ENCODE data around the gene RTN4R. TPM values are rescaled to one million over a fixed set of nuclear protein-coding genes. Genes with fewer than 3 reads are reported as not detected.

The RTN4R gene
- total and polyA plus RNA-seq, 2 of the 13 experiments (the other 11 are each of a cell fraction or from before 2014, with no cell fraction given), result 0.22 to 0.77 TPM

DNA sequence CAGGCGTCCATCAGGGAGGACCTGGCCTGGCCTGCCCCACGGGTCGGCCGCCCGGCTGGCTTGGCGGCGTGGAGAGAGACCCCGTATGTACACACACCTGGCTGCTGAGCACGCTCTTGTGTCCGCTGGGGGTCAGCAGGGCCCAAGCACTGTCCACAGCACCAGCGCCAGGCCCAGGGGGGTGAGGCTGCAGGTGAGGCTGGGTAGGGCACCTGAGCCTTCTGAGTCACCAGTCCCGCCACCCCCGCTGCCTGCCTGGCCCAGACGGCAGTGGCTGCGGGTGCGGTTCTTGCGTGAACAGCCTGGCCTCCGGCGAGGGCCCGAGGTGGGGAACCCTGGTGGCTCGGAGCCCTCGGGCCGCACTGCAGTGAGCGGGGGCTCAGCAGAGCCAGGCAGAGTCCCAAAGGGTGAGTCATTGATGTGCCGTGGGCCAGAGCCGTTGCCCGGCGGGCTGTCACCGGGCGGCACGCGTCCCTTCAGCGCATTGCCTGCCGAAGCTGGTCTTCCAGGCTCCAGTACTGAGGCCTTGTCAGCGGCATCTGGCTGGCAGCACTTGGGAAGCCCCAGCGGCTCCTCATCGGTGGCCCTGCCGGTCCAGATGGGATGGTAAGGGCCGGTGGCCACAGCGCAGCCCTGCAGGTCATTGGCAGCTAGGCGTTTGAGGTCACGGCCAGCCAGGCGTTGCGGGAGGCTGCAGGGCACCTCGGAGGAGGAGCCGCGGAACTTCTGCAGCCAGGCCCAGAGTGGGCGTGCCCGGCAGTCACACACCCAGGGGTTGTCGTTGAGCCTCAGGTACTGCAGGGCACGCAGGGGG is 26.3 kb downstream of the RTN4R start:
- no peak for DNase-seq (ENCODE audit: low spot score)
- Histone ChIP-seq H3K9me3 (ENCODE audit: low read length) (no peaks in the 10 kb centered on the region), H3K27me3 (ENCODE audit: control insufficient read depth in 1 of 2, insufficient read depth in 2 of 2, low read length in 2 of 2) (peaks cover 8 to 75% of the 10 kb centered on the region in 2 experiments; a peak in 4 of 5 replicates), H3K4me2 (ENCODE audit: low read depth, low read length) (no peak overlapping the region), H3K4me1 (ENCODE audit: insufficient read depth, low read length) (0 out of 2 replicates have a peak, but pooled peaks cover 5% of the 10 kb centered on the region), H3K79me2 (ENCODE audit: insufficient read depth, low read length) (no peaks in the 10 kb centered on the region), H2AFZ (ENCODE audit: low read length) (no peak overlapping the region), H3K9ac (ENCODE audit: insufficient read depth, low read depth, low read length) (no peak overlapping the region), H3K27ac (ENCODE audit: extremely low read length, insufficient read depth, low read length) (no peak overlapping the region), H3K36me3 (replicated peaks in 1 of 2; ENCODE audit: control insufficient read depth in 1 of 2, insufficient read depth in 2 of 2, low read length in 2 of 2) (no peaks in the 10 kb centered on the region), H3K4me3 (replicated peaks in 1 of 3; ENCODE audit: insufficient read depth in 1 of 3, low read depth in 2 of 3, low read length in 3 of 3) (no peak overlapping the region), H4K20me1 (ENCODE audit: insufficient read depth, low read length) (0 out of 2 replicates have a peak, but pooled peaks cover 2% of the 10 kb centered on the region)
- WGBS (ENCODE audit: low lambda C conversion rate), result 52% methylated on average over 18 of the region's 51 CpGs
- FAIRE-seq, result no peak
- intact Hi-C loops (cut with micrococcal nuclease; ENCODE audit: unreplicated experiment), result no loop called here
- no TSS peak for BruUV-seq (replicated peaks)
- ChIA-PET CTCF (ENCODE audit: low intra/inter-chr PET ratio, low total read pairs) (no interaction called here), POLR2A (no interaction called here)
- no peak for TF ChIP-seq AGO1 (IDR thresholded peaks at IDR 0.05; ENCODE audit: low read depth, low read length, poor library complexity, severe bottlenecking)
- TF ChIP-seq RFXANK (CRISPR knock-in tag; IDR thresholded peaks at IDR 0.05), result no peak
- TF ChIP-seq PHF8 (CRISPR knock-in tag; IDR thresholded peaks at IDR 0.05), result 0 out of 2 replicates have a peak, but pooled peaks have one; percentile 8
- no peak for ATAC-seq
- in situ Hi-C loops (cut with HindIII; ENCODE audit: extremely low pct_ligation_motif_present, low pct_unique_long_range_greater_than_20kb), result no loop called here

DNA sequence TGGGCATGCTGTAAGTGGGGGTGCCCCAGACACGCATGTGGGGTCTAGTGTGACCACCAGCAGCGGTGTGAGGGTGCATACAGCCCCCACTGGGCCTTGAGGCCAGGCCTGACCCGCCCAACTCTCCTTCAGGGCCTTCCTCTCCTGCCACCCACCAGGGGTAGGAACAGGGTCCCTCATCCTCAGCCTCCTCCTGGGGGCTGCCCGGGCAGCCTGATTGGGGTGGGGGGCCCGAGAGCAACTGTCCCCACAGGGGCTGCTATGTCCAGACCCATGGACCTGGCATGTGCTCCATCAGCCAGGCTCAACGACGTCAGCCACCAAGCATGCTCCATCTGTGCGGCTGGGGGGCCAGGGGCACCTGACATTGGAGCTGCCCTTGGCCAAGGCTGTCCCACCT is 27.2 kb downstream of the RTN4R start:
- Histone ChIP-seq H2AFZ (ENCODE audit: low read length) (no peak overlapping the region), H3K4me2 (ENCODE audit: low read depth, low read length) (no peak overlapping the region), H4K20me1 (ENCODE audit: insufficient read depth, low read length) (0 out of 2 replicates have a peak, but pooled peaks cover 2% of the 10 kb centered on the region), H3K9ac (ENCODE audit: insufficient read depth, low read depth, low read length) (no peak overlapping the region), H3K27ac (ENCODE audit: extremely low read length, insufficient read depth, low read length) (no peak overlapping the region), H3K79me2 (ENCODE audit: insufficient read depth, low read length) (no peaks in the 10 kb centered on the region), H3K4me3 (replicated peaks in 1 of 3; ENCODE audit: insufficient read depth in 1 of 3, low read depth in 2 of 3, low read length in 3 of 3) (no peak overlapping the region), H3K27me3 (ENCODE audit: control insufficient read depth in 1 of 2, insufficient read depth in 2 of 2, low read length in 2 of 2) (peaks cover 13 to 80% of the 10 kb centered on the region in 2 experiments; a peak in 4 of 5 replicates), H3K9me3 (ENCODE audit: low read length) (no peaks in the 10 kb centered on the region), H3K4me1 (ENCODE audit: insufficient read depth, low read length) (0 out of 2 replicates have a peak, but pooled peaks cover 5% of the 10 kb centered on the region), H3K36me3 (replicated peaks in 1 of 2; ENCODE audit: control insufficient read depth in 1 of 2, insufficient read depth in 2 of 2, low read length in 2 of 2) (no peaks in the 10 kb centered on the region)
- DNase-seq (ENCODE audit: low spot score) (no peak), FAIRE-seq (no peak), ATAC-seq (no peak)
- ChIA-PET POLR2A (no interaction called here), CTCF (ENCODE audit: low intra/inter-chr PET ratio, low total read pairs) (no interaction called here)
- BruUV-seq (replicated peaks), result no TSS peak
- intact Hi-C loops (cut with micrococcal nuclease; ENCODE audit: unreplicated experiment), result no loop called here
- in situ Hi-C loops (cut with HindIII; ENCODE audit: extremely low pct_ligation_motif_present, low pct_unique_long_range_greater_than_20kb), result no loop called here
- 0% methylated on average over 1 of the region's 8 CpGs for WGBS (ENCODE audit: low lambda C conversion rate)
- TF ChIP-seq ZKSCAN5 (CRISPR knock-in tag; IDR thresholded peaks at IDR 0.05) (no peak), KLF12 (CRISPR knock-in tag; IDR thresholded peaks at IDR 0.05; ENCODE audit: borderline replicate concordance) (no peak), ZNF333 (CRISPR knock-in tag; IDR thresholded peaks at IDR 0.05; ENCODE audit: borderline replicate concordance) (no peak), KAT7 (CRISPR knock-in tag; IDR thresholded peaks at IDR 0.05; ENCODE audit: borderline replicate concordance) (no peak), ZSCAN31 (CRISPR knock-in tag; IDR thresholded peaks at IDR 0.05; ENCODE audit: low read depth) (no peak)
- TF ChIP-seq, protein P1, sequence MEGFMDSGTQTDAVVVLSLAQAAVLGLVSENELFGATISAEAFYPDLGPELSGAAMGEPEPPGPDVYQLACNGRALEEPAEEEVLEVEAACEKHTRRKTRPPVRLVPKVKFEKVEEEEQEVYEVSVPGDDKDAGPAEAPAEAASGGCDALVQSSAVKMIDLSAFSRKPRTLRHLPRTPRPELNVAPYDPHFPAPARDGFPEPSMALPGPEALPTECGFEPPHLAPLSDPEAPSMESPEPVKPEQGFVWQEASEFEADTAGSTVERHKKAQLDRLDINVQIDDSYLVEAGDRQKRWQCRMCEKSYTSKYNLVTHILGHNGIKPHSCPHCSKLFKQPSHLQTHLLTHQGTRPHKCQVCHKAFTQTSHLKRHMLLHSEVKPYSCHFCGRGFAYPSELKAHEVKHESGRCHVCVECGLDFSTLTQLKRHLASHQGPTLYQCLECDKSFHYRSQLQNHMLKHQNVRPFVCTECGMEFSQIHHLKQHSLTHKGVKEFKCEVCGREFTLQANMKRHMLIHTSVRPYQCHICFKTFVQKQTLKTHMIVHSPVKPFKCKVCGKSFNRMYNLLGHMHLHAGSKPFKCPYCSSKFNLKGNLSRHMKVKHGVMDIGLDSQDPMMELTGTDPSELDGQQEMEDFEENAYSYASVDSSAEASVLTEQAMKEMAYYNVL (CRISPR knock-in tag; IDR thresholded peaks at IDR 0.05; ENCODE audit: borderline replicate concordance), result no peak
- TF ChIP-seq, protein P2, sequence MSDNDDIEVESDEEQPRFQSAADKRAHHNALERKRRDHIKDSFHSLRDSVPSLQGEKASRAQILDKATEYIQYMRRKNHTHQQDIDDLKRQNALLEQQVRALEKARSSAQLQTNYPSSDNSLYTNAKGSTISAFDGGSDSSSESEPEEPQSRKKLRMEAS (IDR thresholded peaks at IDR 0.05), result no peak
- TF ChIP-seq, protein P3, sequence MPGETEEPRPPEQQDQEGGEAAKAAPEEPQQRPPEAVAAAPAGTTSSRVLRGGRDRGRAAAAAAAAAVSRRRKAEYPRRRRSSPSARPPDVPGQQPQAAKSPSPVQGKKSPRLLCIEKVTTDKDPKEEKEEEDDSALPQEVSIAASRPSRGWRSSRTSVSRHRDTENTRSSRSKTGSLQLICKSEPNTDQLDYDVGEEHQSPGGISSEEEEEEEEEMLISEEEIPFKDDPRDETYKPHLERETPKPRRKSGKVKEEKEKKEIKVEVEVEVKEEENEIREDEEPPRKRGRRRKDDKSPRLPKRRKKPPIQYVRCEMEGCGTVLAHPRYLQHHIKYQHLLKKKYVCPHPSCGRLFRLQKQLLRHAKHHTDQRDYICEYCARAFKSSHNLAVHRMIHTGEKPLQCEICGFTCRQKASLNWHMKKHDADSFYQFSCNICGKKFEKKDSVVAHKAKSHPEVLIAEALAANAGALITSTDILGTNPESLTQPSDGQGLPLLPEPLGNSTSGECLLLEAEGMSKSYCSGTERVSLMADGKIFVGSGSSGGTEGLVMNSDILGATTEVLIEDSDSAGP (CRISPR knock-in tag; IDR thresholded peaks at IDR 0.05; ENCODE audit: borderline replicate concordance), result no peak
- TF ChIP-seq, protein P4, sequence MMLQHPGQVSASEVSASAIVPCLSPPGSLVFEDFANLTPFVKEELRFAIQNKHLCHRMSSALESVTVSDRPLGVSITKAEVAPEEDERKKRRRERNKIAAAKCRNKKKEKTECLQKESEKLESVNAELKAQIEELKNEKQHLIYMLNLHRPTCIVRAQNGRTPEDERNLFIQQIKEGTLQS (CRISPR knock-in tag; IDR thresholded peaks at IDR 0.05), result no peak

All from HepG2 (cell line).